HG03066 (cell line): ENCODE results near the gene RNF150.
"Not testable (repeated sequence)": the region's sequence is repeated elsewhere in the genome, so short reads cannot be mapped to it uniquely, and the experiment has no call there.

Experiments used
- ATAC-seq: cut with Tn5 transposase; IDR thresholded peaks from one replicate; pipeline ENCODE4 v1.9.1; 2021; ENCODE audit warnings: low read depth; ENCODE audit not compliant: unreplicated experiment

Gene RNF150

DNA sequence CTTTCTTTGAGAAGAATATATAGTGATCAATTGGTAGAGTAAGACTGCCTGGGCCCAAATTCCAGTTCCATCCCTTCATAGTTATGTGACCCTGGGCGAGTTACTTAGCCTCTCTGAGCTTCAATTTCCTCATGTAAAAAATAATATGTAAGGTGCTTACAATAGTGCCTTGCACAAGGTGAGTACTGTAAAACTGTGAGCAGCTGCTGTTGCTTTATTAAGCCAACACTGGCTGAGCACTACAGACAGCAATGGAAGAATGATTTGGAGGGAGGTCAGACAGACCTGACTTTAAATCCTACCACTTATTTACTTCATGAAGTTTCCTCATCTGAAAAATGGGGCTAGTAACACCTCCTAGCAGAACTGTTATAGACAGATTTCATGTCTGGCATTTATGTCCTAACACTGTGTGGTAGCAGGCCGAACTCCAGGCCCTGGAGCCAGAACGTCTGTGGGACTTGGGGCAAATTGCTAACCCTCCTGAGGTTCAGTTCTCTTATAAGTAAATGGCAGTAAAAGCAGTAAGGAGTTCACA lies 53.8 kb downstream of the RNF150 start:
- ATAC-seq: no peak

- ATAC-seq: no peak
Measured at GRCh38 chr4:141078871-141079270, 54.4 kb downstream of the RNF150 start.

DNA sequence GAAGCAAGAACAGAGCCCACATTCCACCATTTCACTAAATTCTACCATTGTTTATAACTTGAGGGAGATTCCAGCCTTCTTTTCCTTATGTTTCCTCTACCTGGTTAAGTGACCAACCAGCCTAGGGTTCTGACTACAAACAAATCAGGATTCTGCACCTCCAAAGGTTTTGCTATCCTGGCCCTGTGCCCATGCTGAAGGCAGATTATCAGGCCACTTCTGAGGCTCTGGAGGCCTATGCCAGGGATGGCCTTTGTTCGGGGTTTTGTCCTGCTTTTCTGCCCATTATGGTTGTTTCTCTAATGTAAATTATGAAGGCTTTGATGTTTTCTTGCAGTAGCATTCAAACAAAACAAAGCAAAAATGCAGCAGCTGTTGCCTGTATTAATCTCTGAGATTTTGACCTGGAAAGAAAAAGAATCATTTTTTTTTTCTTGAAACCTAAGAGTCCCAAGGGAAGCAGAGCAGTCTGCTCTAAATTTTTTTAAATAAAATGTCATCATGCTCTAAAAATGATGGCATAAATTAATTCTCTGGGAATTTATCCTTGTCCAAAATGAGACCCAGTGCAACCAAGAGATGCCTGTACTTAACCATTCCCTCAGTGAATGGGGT lies 55.6 kb downstream of the RNF150 start:
- ATAC-seq: no peak

DNA sequence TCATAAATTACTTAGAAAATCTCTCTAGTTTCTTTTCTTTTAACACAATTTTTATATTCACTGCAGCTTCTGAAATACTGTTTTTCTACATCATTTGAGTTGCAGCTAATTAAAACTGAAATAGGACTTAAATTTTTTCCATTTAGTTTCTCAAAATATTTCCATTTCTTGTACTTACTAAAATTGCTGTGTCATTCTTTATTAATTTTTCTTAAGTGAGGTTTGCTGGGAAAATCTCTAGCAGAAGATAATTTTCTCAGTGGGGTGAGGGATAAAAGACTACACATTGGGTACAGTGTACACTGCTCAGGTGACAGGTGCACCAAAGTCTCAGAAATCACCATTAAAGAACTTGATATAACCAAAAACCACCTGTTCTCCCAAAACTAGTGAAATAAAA lies 57.7 kb downstream of the RNF150 start:
- ATAC-seq: no peak

DNA sequence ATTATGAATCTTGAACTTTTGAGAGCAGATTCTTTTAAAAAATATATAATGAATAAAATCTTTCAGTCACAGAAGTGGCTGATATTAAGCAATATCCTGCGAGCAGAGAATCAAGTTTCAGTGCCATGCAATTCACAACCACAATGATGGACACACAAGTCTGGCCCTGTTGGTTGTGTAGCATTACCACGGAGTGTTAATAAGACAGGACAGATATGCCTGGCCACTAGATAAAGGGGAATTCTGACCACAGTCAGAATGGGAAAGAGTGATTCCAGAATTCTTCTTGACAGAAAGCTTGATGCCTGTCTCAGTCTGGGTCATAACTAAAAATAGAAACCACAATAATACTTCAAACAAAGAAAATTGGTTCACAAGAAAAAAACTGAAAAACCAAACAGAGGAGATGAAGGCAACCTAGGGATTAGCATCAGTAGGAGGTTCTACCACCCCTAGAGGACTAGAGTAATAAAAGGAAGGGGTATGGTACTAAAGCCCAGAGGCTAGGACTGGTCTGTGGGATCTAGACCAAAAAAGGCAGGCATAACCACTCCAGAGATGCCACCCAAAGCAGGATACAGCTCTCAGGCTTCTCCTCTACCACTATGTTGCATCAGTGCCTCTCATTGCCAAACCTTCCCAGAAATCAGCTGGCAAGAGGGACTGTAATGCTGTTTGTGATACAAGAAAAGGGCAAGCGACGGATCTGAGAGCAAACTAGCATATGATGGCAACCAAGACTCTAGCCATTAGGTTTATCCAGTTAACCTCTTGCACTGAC lies 59.0 kb downstream of the RNF150 start:
- no peak for ATAC-seq

DNA sequence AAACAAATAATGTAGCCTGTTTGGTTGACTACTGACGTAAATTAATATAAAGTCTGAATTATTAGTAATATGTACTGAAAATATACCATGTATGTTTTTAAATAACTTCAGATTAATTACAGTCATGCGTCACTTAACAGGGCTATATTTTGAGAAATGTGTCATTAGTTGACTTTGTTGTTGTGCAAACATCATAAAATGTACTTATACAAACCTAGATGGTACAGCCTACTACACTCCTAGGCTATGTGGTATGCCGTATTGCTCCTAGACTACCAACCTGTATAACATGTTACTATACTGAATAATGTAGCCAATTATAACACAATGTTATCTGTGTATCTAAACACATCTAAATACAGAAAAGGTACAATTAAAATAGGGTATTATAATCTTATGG lies 66.6 kb downstream of the RNF150 start:
- no peak for ATAC-seq

GRCh38 chr4:141065872-141066271 lies 67.4 kb downstream of the RNF150 start:
- no peak for ATAC-seq

DNA sequence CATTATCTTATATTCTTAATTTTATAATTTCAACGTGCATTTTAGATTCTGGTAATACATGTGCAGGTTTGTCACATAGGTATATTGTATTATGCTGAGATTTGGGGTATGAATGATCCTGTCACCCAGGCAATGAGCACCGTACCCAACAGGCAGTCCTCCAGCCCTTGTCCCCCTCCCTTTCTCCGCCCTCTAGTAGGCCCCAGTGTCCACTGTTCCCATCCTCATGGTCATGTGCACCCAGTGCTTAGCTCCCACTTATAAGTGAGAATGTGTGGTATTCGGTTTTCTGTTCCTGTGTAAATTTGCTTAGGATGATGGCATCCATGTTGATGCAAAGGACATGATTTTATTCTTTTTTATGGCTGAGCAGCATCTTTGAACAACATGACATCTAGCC lies 70.6 kb downstream of the RNF150 start:
- no peak for ATAC-seq

DNA sequence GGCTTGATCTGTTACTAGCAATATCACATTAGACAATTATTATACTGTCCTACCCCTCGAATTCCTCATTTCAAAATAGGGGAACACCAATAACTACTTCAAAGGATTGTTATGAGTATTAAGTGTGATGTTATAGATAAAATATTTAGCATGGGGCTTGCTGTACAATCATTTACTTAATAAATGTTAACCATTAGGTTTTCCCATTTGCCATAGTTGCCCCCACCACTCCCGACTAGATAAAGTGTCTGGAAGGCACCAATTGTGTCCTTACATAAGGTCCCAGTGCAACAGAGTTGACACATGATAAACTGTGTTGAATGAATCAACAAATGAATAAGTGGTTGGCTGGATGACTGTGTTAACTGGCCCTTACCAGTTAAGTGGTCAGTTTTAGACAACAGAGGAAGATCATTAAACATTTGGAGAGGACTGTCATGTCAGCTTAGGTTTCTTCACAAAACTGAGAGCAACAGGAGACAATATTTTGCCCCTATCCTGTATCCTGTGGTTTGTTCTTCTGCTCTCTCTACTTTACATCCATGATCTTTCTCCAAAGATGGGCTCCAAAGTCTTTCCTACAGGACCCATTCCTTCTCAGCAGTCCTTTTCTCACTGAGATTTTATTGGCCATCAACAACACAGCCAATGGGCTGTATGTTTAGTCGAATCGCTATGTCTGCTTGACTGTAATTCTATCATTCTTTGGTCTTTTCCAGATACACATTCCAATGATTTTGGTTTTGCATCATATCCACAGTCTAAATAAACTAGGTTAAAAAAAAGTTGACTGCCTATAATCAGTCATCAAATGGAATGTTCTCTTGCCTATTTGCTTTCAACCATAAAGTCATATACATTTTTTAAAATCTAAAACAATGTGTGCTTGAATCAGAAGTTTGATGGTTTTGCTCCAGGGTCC lies 74.4 kb downstream of the RNF150 start:
- ATAC-seq: no peak

DNA sequence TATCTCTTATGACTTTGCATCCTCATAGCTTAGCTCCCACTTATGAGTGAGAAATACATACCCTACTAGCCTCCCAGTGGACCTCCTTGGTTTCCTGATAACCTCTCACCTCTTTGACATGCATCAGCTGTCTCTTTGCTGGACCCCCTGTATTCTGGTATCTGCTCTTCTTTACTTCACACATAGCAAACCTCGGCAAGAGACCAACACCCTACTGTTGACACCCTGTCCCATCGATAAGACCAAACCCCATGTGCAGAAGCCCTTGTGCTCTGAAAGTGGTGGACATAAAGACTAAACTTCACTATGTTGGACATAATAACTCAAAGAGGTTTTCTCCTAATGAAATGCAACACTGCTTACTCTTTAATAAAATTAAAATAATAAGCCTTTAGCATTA lies 75.7 kb downstream of the RNF150 start:
- no peak for ATAC-seq

DNA sequence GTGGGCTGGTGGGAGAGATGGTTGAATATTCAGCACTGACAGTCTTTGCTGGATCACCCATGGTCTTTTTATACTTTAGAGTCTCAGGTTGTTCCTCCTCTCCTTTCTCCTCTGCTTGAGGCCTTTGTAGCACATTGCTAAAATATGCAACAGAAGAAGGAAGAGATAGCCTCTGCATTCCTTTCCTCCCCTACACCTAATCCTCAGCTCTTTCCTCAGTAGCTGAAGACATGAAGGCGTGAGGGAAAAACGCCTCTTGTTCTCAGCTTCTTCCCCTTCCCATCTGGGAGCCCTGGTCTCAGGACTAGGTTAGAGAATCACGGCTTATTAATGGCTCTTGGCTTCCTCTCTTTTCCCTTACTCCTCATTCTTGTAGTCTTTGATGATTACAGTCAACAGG lies 76.8 kb downstream of the RNF150 start:
- ATAC-seq: no peak

DNA sequence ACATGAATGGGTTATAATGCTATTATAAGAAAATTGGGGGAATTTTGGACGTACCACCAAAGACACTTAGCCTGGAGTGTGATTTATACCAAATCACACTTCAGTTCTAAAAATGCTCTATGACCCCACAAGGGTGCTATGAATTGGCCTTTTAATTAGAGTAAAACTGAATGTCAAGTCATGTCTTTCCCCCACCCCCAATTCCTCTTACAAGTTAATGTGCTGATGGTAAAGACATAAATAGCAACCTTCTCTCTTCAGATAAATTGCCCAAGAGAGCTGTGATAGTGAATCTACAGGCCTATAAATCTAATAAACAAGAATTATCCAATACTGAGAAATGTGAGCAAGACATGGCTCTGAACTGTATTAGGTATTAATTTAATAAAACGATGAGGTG lies 78.8 kb downstream of the RNF150 start:
- ATAC-seq: no peak

GRCh38 chr4:141050999-141051398 lies 82.3 kb downstream of the RNF150 start:
- ATAC-seq: not testable (repeated sequence)

- ATAC-seq: no peak
Measured at GRCh38 chr4:141047228-141047884, 85.9 kb downstream of the RNF150 start.

- no peak for ATAC-seq
Measured at GRCh38 chr4:141046255-141046654, 87.0 kb downstream of the RNF150 start.

DNA sequence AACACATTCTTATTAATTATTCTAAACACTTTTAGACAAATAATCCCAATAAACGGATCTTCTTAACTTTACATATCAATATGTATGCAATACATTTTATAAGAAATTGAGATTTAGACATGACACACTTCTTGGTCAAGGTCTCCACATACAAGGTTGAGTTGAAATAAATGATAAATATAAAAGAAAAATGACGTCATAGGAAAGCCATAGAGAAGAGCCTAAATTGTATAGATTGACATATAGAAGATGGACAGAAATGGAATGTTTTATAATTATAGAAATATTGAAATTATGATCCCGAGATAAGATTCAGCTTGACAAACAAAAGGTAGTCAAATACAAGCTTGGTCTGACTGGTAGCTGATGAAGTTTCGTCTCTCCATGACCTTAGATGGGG lies 87.4 kb downstream of the RNF150 start:
- ATAC-seq: no peak

DNA sequence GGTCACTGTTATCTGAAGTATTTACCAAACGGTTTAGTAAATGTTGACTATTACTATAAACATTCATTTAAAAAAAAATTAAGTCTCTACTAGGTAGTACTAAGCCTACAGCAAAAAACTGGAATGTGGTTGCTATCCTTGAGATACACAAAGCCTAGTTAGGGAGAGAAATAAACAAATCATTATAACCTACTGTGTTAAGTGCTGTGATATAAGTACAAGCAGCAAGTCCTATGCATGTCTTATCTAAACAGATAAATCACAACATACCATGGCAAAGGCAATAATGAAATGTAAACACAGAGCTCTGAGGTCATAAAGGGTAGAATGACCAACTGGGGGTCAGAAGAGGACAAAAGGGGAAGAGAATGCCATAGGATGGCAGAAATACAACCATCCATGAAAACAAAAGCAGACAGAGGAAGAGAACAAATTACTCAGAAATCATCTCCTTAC lies 92.2 kb downstream of the RNF150 start:
- no peak for ATAC-seq

DNA sequence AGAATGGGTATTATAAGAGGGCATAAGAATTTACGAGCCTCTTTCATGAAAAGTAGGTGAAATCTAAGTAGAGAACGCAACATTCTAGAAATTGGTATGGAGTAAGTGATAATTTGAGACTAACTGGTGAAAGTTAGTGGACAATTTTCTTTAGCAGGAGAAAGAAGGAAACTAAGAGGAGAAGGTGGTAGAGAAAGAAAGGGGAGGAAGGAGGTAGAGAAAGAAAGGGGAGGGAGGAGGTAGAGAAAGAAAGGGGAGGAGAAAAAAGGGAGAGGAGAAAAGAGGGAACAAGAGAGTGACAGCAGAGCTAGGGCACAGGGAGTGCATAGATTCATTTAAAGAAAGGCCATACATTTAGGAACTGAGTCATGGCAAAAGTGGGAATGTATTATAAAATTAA lies 94.1 kb downstream of the RNF150 start:
- ATAC-seq: no peak

DNA sequence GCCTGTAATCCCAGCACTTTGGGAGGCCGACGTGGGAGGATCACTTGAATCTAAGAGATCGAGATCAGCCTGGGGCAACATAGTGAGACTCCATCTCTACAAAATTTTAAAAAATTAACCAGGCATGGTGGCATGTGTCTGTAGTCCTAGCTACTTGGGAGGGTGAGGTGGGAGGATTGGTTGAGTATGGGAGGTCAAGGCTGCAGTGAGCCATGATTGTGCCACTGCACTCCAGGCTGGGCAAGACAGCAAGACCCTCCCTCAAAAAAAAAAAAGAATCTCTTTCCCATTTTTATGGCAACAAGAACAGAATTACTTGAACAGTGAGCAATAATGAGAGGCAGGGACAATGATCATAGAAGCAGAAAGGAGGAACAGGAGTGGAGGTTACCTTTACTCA lies 94.8 kb downstream of the RNF150 start:
- no peak for ATAC-seq

GRCh38 chr4:141037446-141037845 lies 95.8 kb downstream of the RNF150 start:
- no peak for ATAC-seq
